ENCODE measurements around the gene CNTRL.

Gene CNTRL

GRCh38 chr9:121185774-121186403 is 111.1 kb downstream of the CNTRL start:
- no peak for FAIRE-seq
- TF ChIP-seq, protein P1, sequence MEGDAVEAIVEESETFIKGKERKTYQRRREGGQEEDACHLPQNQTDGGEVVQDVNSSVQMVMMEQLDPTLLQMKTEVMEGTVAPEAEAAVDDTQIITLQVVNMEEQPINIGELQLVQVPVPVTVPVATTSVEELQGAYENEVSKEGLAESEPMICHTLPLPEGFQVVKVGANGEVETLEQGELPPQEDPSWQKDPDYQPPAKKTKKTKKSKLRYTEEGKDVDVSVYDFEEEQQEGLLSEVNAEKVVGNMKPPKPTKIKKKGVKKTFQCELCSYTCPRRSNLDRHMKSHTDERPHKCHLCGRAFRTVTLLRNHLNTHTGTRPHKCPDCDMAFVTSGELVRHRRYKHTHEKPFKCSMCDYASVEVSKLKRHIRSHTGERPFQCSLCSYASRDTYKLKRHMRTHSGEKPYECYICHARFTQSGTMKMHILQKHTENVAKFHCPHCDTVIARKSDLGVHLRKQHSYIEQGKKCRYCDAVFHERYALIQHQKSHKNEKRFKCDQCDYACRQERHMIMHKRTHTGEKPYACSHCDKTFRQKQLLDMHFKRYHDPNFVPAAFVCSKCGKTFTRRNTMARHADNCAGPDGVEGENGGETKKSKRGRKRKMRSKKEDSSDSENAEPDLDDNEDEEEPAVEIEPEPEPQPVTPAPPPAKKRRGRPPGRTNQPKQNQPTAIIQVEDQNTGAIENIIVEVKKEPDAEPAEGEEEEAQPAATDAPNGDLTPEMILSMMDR (IDR thresholded peaks at IDR 0.05; ENCODE audit: insufficient read depth, missing control alignments): no peak
- no peak for DNase-seq (ENCODE audit: insufficient read length, low spot score)

DNA sequence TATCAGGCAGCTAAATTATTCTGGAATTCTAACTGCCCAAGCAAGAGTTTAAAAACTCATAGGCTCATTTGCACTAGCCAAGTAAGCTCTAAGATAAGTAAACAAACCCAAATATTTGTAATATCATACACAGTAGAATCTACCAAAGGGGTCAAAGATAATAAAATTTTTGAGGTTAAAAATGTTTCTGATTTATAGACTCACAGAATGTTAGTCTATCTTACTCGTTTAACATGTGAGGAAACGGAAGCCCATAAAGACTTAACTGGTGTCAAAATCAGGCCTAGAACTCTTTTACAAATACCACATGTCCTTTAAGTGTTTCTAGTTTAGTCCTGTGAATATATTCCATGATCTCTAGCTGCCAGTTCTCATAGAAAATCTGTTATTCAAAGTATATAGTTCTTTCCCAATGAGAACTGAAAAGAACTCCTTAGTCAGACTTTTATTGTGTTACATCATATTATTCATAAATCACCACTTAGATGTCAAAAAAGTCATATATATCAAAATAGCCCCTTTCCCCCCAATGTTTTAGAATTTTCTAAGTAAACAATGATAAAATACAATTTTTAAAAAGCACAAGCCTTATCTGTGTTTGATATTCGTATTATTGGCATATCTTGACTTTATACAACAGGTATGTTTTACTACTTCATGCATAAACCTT is 113.0 kb downstream of the CNTRL start:
- DNase-seq (ENCODE audit: insufficient read length, low spot score): no peak
- TF ChIP-seq, protein P1 (IDR thresholded peaks at IDR 0.05; ENCODE audit: insufficient read depth, missing control alignments): no peak
- FAIRE-seq: no peak

- TF ChIP-seq, protein P1 (IDR thresholded peaks at IDR 0.05; ENCODE audit: insufficient read depth, missing control alignments): no peak
- FAIRE-seq (no peak), DNase-seq (ENCODE audit: insufficient read length, low spot score) (no peak)
Observed at GRCh38 chr9:121189006-121189405, 114.3 kb downstream of the CNTRL start.

DNA sequence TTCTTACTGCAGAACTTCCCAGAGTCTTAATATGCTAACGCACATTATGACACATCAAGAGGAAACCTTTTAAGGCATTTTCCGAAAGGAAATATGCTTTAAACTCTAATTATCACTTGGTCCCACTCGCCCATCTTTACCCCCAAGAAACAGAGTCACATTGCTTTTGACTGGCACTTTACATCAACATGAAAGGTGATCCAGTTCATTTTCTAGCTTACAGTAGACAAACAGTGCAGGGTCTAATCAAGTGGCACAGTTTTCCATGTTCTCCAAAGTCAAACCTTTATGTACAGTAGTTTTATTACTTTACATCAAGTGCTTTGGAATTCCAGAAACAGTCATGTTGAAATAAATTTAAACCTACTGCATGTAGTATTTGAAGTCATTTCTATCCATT is 114.9 kb downstream of the CNTRL start:
- TF ChIP-seq, protein P1 (IDR thresholded peaks at IDR 0.05; ENCODE audit: insufficient read depth, missing control alignments): no peak
- no peak for FAIRE-seq
- DNase-seq (ENCODE audit: insufficient read length, low spot score): no peak

DNA sequence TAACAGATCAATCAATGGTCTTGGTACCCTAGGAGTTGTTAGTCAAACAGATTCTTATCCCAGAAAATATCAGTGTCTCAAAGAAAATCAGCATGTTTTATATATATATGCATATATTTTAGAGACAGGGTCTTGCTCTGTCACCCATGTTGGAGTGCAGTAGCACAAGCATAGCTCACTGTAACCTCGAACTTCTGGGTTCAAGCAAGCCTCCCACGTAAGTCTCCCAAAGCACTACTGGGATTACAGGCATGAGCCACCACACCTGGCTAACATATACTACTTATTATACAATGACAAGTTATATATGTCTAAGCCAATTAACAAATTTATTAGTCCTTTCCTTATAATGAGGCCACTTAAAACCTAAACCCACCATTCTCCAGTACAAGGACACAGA is 116.5 kb downstream of the CNTRL start:
- DNase-seq (ENCODE audit: insufficient read length, low spot score) (no peak), FAIRE-seq (no peak)
- TF ChIP-seq, protein P1 (IDR thresholded peaks at IDR 0.05; ENCODE audit: insufficient read depth, missing control alignments): no peak

DNA sequence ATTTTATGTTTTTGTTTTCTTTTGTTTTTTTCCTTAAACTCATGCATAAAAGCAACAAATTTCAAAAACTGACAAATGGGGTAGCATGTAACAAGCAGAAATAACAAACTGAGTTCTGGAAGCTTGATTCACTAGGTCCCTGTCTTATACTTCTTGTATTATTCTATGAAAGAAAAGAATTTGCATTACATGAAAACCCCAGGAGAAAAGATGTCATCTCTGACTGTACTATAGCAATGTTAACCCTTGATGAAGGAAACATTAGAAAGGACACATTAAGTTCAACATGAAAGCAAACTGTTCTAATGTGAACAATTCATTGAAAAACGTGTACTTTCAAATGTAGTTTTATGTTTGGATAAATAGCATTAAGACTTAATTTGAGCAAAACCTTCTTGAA is 117.8 kb downstream of the CNTRL start:
- no peak for FAIRE-seq
- DNase-seq (ENCODE audit: insufficient read length, low spot score): no peak
- TF ChIP-seq, protein P1 (IDR thresholded peaks at IDR 0.05; ENCODE audit: insufficient read depth, missing control alignments): no peak

GRCh38 chr9:121192959-121193640 is 118.3 kb downstream of the CNTRL start:
- TF ChIP-seq, protein P1 (IDR thresholded peaks at IDR 0.05; ENCODE audit: insufficient read depth, missing control alignments): no peak
- DNase-seq (ENCODE audit: insufficient read length, low spot score): no peak
- no peak for FAIRE-seq

All from D721Med (cell line).